Measurements from ENCODE around the gene PCK2. TPM values are rescaled to one million over a fixed set of nuclear protein-coding genes. Genes with fewer than 3 reads are reported as not detected.
"Not testable (repeated sequence)": the region's sequence is repeated elsewhere in the genome, so short reads cannot be mapped to it uniquely, and the experiment has no call there.

Gene PCK2
- total RNA-seq, 1 experiment from 2014 or later, result 106 TPM

- H3K4me2 ChIP-seq (ENCODE audit: low read depth, low read length, poor library complexity, severe bottlenecking), result no peak overlapping the region
- no peaks in the 10 kb centered on the region for H3K27me3 ChIP-seq (ENCODE audit: low read length)
- H3K9ac ChIP-seq (ENCODE audit: low read length), result no peak overlapping the region
- H3K79me2 ChIP-seq (ENCODE audit: low read length), result no peaks in the 10 kb centered on the region
- no peak overlapping the region for H3K4me3 ChIP-seq (ENCODE audit: low read length)
- no peak overlapping the region for H2AFZ ChIP-seq (ENCODE audit: low read length)
- no peak overlapping the region for H3K27ac ChIP-seq (ENCODE audit: low read length)
- H4K20me1 ChIP-seq (ENCODE audit: insufficient read depth, low read depth, low read length), result no peaks in the 10 kb centered on the region
- H3K9me2 ChIP-seq (replicated peaks; ENCODE audit: insufficient read depth, low read length), result no peaks in the 10 kb centered on the region
- no peaks in the 10 kb centered on the region for H3K9me3 ChIP-seq (ENCODE audit: low read length)
- peaks cover 46% of the 10 kb centered on the region for H3K36me3 ChIP-seq (ENCODE audit: insufficient read depth, low read length)
- no peaks in the 10 kb centered on the region for H3K4me1 ChIP-seq (ENCODE audit: low read length)
- DNase-seq, result no peak
Observed at GRCh38 chr14:24100982-24101494, 6.9 kb downstream of the PCK2 start.

DNA sequence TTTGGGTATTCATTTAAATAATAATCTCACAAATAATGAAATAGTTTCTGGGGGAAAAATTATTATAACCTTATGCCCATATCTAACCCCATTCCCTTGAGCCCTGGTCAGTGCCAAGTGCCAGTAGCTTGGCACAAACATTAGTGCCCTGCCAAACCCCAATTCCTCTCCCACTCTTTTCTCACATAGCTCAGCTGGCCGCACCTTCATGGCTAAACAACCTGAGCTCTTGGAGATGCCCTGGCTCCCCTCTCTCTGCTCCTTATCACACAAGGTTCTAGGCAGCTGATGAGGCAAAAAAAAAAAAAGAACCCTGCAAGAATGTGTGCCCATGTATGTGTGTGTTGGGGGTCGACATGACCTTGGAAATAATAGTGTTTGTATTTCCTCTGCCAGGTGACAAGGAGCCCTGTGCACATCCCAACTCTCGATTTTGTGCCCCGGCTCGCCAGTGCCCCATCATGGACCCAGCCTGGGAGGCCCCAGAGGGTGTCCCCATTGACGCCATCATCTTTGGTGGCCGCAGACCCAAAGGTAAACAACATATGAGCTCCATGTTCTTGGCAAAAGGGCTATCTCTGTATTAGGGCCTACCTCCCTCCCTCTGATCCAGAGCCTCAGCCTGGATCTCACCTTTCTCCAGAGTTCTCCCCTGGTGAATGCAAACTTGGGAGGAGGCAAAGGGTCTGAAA is 8.4 kb downstream of the PCK2 start:
- Histone ChIP-seq H3K4me3 (ENCODE audit: low read length) (no peak overlapping the region), H4K20me1 (ENCODE audit: insufficient read depth, low read depth, low read length) (no peaks in the 10 kb centered on the region), H3K27me3 (ENCODE audit: low read length) (no peaks in the 10 kb centered on the region), H3K9ac (ENCODE audit: low read length) (no peak overlapping the region), H3K36me3 (ENCODE audit: insufficient read depth, low read length) (peaks cover 46% of the 10 kb centered on the region), H2AFZ (ENCODE audit: low read length) (no peak overlapping the region), H3K4me2 (ENCODE audit: low read depth, low read length, poor library complexity, severe bottlenecking) (no peak overlapping the region), H3K27ac (ENCODE audit: low read length) (no peak overlapping the region), H3K4me1 (ENCODE audit: low read length) (no peaks in the 10 kb centered on the region), H3K9me2 (replicated peaks; ENCODE audit: insufficient read depth, low read length) (no peaks in the 10 kb centered on the region), H3K9me3 (ENCODE audit: low read length) (no peaks in the 10 kb centered on the region), H3K79me2 (ENCODE audit: low read length) (no peaks in the 10 kb centered on the region)
- no peak for DNase-seq

GRCh38 chr14:24103451-24103850 is 9.3 kb downstream of the PCK2 start:
- no peaks in the 10 kb centered on the region for H3K9me3 ChIP-seq (ENCODE audit: low read length)
- no peak overlapping the region for H3K27ac ChIP-seq (ENCODE audit: low read length)
- peaks cover 42% of the 10 kb centered on the region for H3K36me3 ChIP-seq (ENCODE audit: insufficient read depth, low read length)
- H3K4me1 ChIP-seq (ENCODE audit: low read length), result no peaks in the 10 kb centered on the region; the same call in 1 of the 2 replicates
- H3K4me3 ChIP-seq (ENCODE audit: low read length), result no peak overlapping the region
- H4K20me1 ChIP-seq (ENCODE audit: insufficient read depth, low read depth, low read length), result no peaks in the 10 kb centered on the region
- H3K4me2 ChIP-seq (ENCODE audit: low read depth, low read length, poor library complexity, severe bottlenecking), result no peak overlapping the region
- no peaks in the 10 kb centered on the region for H3K9me2 ChIP-seq (replicated peaks; ENCODE audit: insufficient read depth, low read length)
- H2AFZ ChIP-seq (ENCODE audit: low read length), result no peak overlapping the region
- no peak overlapping the region for H3K9ac ChIP-seq (ENCODE audit: low read length)
- no peak for DNase-seq
- H3K79me2 ChIP-seq (ENCODE audit: low read length), result no peaks in the 10 kb centered on the region
- H3K27me3 ChIP-seq (ENCODE audit: low read length), result no peaks in the 10 kb centered on the region

DNA sequence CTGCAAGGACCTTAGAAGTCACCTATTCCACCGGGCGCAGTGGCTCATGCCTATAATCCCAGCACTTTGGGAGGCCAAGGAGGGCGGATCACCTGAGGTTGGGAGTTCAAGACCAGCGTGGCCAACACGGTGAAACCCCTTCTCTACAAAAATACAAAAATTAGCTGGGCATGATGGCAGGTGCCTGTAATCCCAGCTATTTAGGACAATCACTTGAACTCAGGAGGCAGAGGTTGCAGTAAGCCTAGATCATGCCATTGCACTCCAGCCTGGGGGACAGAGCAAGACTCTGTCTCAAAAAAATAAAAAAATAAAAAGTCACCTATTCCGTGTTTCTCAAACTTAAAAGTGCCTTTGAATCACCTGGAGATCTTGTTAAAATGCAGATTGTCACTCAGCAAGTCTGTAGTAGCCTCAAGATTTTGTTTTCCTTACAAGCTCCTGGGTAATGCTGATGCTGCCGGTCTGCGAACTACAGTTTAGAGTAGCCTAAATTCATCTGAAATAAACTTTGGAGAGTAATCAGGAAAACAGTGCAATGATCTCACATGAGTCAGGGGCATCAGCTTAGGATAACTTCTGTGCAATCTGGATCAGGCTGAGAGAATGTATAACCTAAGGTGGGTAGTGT is 11.6 kb downstream of the PCK2 start:
- H3K4me1 ChIP-seq (ENCODE audit: low read length); H3K9ac ChIP-seq (ENCODE audit: low read length); H3K9me2 ChIP-seq (replicated peaks; ENCODE audit: insufficient read depth, low read length); H3K79me2 ChIP-seq (ENCODE audit: low read length); H4K20me1 ChIP-seq (ENCODE audit: insufficient read depth, low read depth, low read length); H3K27ac ChIP-seq (ENCODE audit: low read length); H2AFZ ChIP-seq (ENCODE audit: low read length); DNase-seq; H3K9me3 ChIP-seq (ENCODE audit: low read length); H3K4me3 ChIP-seq (ENCODE audit: low read length); H3K4me2 ChIP-seq (ENCODE audit: low read depth, low read length, poor library complexity, severe bottlenecking); H3K27me3 ChIP-seq (ENCODE audit: low read length): not testable (repeated sequence)
- H3K36me3 ChIP-seq (ENCODE audit: insufficient read depth, low read length), result peaks cover 28% of the 10 kb centered on the region

GRCh38 chr14:24106672-24107271 is 12.7 kb downstream of the PCK2 start:
- no peak for DNase-seq
- Histone ChIP-seq H3K79me2 (ENCODE audit: low read length) (no peaks in the 10 kb centered on the region), H3K4me1 (ENCODE audit: low read length) (peaks cover 7% of the 10 kb centered on the region), H3K9ac (ENCODE audit: low read length) (no peak overlapping the region), H3K27ac (ENCODE audit: low read length) (no peak overlapping the region), H4K20me1 (ENCODE audit: insufficient read depth, low read depth, low read length) (no peaks in the 10 kb centered on the region), H2AFZ (ENCODE audit: low read length) (no peak overlapping the region), H3K36me3 (ENCODE audit: insufficient read depth, low read length) (peaks cover 21% of the 10 kb centered on the region), H3K4me2 (ENCODE audit: low read depth, low read length, poor library complexity, severe bottlenecking) (no peak overlapping the region), H3K9me3 (ENCODE audit: low read length) (no peaks in the 10 kb centered on the region), H3K27me3 (ENCODE audit: low read length) (no peaks in the 10 kb centered on the region), H3K9me2 (replicated peaks; ENCODE audit: insufficient read depth, low read length) (no peaks in the 10 kb centered on the region), H3K4me3 (ENCODE audit: low read length) (no peak overlapping the region)

DNA sequence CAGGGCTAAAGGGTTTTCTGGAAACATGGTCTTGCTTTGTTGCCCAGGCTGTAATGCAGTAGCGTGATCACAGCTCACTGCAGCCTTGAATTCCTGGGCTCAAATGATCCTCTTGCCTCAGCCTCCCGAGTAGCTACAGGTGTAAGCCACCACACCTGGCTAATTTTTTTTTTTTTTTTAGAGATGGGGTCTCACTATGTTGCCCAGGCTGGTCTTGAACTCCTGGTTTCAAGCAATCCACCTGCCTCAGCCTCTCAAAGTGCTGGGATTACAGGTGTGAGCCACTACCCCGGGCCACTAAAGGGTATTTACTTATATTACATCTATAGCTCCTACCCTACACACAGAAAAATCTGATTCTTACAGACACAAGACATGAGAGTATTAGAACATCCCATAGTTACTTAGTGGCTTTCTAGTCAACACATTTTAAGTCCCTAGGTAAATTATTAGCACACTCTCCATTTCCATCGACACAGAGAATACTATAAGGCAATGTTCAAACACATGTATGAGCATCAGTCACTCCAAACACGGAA is 14.3 kb downstream of the PCK2 start:
- H3K4me1 ChIP-seq (ENCODE audit: low read length), result peaks cover 10% of the 10 kb centered on the region
- peak overlapping the region; percentile 47 for H3K9ac ChIP-seq (ENCODE audit: low read length)
- H3K27me3 ChIP-seq (ENCODE audit: low read length), result no peaks in the 10 kb centered on the region
- peak overlapping the region; percentile 38 for H3K4me2 ChIP-seq (ENCODE audit: low read depth, low read length, poor library complexity, severe bottlenecking)
- H3K36me3 ChIP-seq (ENCODE audit: insufficient read depth, low read length), result peaks cover 8% of the 10 kb centered on the region
- 0 out of 2 replicates have a peak, but pooled peaks cover 1% of the 10 kb centered on the region for H3K79me2 ChIP-seq (ENCODE audit: low read length)
- H4K20me1 ChIP-seq (ENCODE audit: insufficient read depth, low read depth, low read length), result no peaks in the 10 kb centered on the region
- H2AFZ ChIP-seq (ENCODE audit: low read length), result peak overlapping the region; percentile 88
- no peak for DNase-seq
- H3K4me3 ChIP-seq (ENCODE audit: low read length), result no peak overlapping the region
- no peaks in the 10 kb centered on the region for H3K9me2 ChIP-seq (replicated peaks; ENCODE audit: insufficient read depth, low read length)
- peak overlapping the region; percentile 46; the same call in 1 of the 2 replicates for H3K27ac ChIP-seq (ENCODE audit: low read length)
- H3K9me3 ChIP-seq (ENCODE audit: low read length), result no peaks in the 10 kb centered on the region

GRCh38 chr14:24110060-24110459 is 15.9 kb downstream of the PCK2 start:
- no peak overlapping the region for H3K9ac ChIP-seq (ENCODE audit: low read length)
- H3K79me2 ChIP-seq (ENCODE audit: low read length), result 0 out of 2 replicates have a peak, but pooled peaks cover 3% of the 10 kb centered on the region
- H3K36me3 ChIP-seq (ENCODE audit: insufficient read depth, low read length), result no peaks in the 10 kb centered on the region
- DNase-seq, result no peak
- no peak overlapping the region for H3K4me3 ChIP-seq (ENCODE audit: low read length)
- H3K9me3 ChIP-seq (ENCODE audit: low read length), result no peaks in the 10 kb centered on the region
- H3K27ac ChIP-seq (ENCODE audit: low read length), result no peak overlapping the region
- H3K27me3 ChIP-seq (ENCODE audit: low read length), result no peaks in the 10 kb centered on the region
- no peak overlapping the region for H2AFZ ChIP-seq (ENCODE audit: low read length)
- H3K4me2 ChIP-seq (ENCODE audit: low read depth, low read length, poor library complexity, severe bottlenecking), result no peak overlapping the region
- H3K4me1 ChIP-seq (ENCODE audit: low read length), result peaks cover 12% of the 10 kb centered on the region
- no peaks in the 10 kb centered on the region for H3K9me2 ChIP-seq (replicated peaks; ENCODE audit: insufficient read depth, low read length)
- no peaks in the 10 kb centered on the region for H4K20me1 ChIP-seq (ENCODE audit: insufficient read depth, low read depth, low read length)

DNA sequence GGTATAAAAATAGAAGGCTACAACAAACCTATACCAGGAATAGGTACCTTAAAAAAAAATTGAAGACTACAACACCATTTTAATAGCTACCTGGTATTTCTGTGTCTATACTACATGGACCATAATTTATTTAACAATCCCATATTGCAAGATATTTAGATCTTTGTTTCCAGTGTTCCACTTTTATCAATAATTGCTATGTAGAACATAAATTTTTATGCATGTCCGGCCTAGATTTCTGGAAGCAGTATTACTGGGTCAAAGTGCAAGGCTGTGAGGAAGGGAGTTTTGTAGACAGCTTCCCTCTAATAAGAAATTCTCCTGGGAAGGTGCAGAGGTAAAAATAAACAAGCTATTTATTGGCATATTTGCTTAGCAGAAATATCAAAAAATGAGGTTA is 16.4 kb downstream of the PCK2 start:
- Histone ChIP-seq H3K4me2 (ENCODE audit: low read depth, low read length, poor library complexity, severe bottlenecking) (no peak overlapping the region), H3K27me3 (ENCODE audit: low read length) (no peaks in the 10 kb centered on the region), H2AFZ (ENCODE audit: low read length) (no peak overlapping the region), H3K27ac (ENCODE audit: low read length) (no peak overlapping the region), H4K20me1 (ENCODE audit: insufficient read depth, low read depth, low read length) (no peaks in the 10 kb centered on the region), H3K4me1 (ENCODE audit: low read length) (peaks cover 14% of the 10 kb centered on the region), H3K4me3 (ENCODE audit: low read length) (no peak overlapping the region), H3K79me2 (ENCODE audit: low read length) (peaks cover 7% of the 10 kb centered on the region), H3K36me3 (ENCODE audit: insufficient read depth, low read length) (no peaks in the 10 kb centered on the region), H3K9ac (ENCODE audit: low read length) (no peak overlapping the region), H3K9me3 (ENCODE audit: low read length) (no peaks in the 10 kb centered on the region), H3K9me2 (replicated peaks; ENCODE audit: insufficient read depth, low read length) (no peaks in the 10 kb centered on the region)
- DNase-seq, result no peak

Measured in Karpas-422 (cell line).